Calu3 (cell line): ENCODE data around the gene TRIM47. TPM values are rescaled to one million over a fixed set of nuclear protein-coding genes. Genes with fewer than 3 reads are reported as not detected.
A peak's percentile ranks its signal among the peaks of the same experiment; 100 is the strongest.

Experiments used
- BruUV-seq: library from RNA; stranded (reverse); fragments of 400-500 nt; replicated peaks from 2 replicates; lab custom pipeline; 2021; lab: Mats Ljungman, UMichigan
- CTCF ChIA-PET: fragments of 300-600 bp; sonication (Branson Sonifier 250); formaldehyde crosslinking; loops from one replicate; lab custom pipeline; 2022; ENCODE audit warnings: antibody characterized with exemption; lab: Charles Lee
- DNase-seq: peaks from one replicate; pipeline ENCODE4 v3.0.0; 2022
- H3K27ac Mint-ChIP-seq: one replicate; pipeline ENCODE4 v1.8.0; 2022; ENCODE audit warnings: mixed read lengths; ENCODE audit not compliant: unreplicated experiment
- H3K27me3 Mint-ChIP-seq: one replicate; pipeline ENCODE4 v1.8.0; 2022; ENCODE audit warnings: mixed read lengths; ENCODE audit not compliant: unreplicated experiment
- H3K36me3 Mint-ChIP-seq: one replicate; pipeline ENCODE4 v1.8.0; 2022; ENCODE audit warnings: mild to moderate bottlenecking, moderate library complexity, mixed read lengths; ENCODE audit not compliant: insufficient read depth, unreplicated experiment
- H3K4me1 Mint-ChIP-seq: one replicate; pipeline ENCODE4 v1.8.0; 2022; ENCODE audit warnings: mild to moderate bottlenecking, low read depth, mixed read lengths; ENCODE audit not compliant: unreplicated experiment
- H3K4me3 Mint-ChIP-seq: one replicate; pipeline ENCODE4 v1.8.0; 2022; ENCODE audit warnings: mild to moderate bottlenecking, low read depth, moderate library complexity, mixed read lengths; ENCODE audit not compliant: unreplicated experiment
- H3K9me3 Mint-ChIP-seq: one replicate; pipeline ENCODE4 v1.8.0; 2022; ENCODE audit warnings: low read depth, mixed read lengths; ENCODE audit not compliant: unreplicated experiment
- intact Hi-C: fragments of 100-400 bp; cut with micrococcal nuclease; formaldehyde crosslinking; loops from one replicate; pipeline ENCODE4 v1.10.0; 2022; ENCODE audit not compliant: unreplicated experiment
- total RNA-seq: library from RNA; stranded (reverse); gene quantifications from 2 replicates; pipeline ENCODE4 v1.2.3, GENCODE V29; 2022
- TF ChIP-seq, protein P1 (sequence below): fragments of 200-600 bp; IDR thresholded peaks from one replicate; pipeline ENCODE4 v1.8.0; 2022; ENCODE audit warnings: antibody characterized with exemption; ENCODE audit not compliant: unreplicated experiment

TRIM47 gene
- total RNA-seq, 1 experiment from 2014 or later, result 54.1 TPM

DNA sequence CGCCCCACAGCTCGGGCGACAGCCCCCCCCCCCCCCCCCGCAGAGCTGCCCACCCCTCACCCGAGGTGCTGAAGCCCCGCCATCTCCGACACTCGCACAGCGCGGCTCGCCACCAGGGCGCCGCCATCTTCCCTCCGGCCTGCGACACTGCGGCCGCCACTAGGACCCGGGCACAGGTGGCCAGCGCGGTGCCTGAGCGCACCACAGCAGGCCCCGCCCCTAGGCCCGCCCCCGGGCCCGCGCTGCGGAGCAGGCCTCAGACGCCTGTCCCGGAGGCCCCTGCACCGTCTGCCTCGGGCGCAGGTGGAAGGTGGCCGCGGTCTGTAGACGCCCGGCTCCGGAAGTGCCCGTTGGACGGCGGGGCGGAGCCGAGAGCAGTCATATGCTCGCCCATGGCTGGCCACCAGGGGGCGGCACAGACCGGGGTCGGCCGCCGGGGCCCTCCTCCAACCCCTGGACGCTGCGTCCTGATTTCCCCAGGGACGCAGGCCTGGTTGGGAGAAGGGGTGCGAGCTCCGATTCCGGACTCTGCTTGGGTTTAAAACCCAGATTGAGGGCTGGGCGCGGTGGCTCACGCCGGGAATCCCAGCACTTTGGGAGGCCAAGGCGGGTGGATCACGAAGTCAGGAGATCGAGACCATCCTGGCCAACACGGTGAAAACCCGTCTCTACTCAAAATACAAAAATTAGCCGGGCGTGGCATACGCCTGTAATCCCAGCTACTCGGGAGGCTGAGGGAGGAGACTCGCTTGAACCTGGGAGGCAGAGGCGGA, 26.6 kb upstream of the TRIM47 start, which contains the start of gene MRPL38:
Gene MRPL38 (minus strand): TSS at position 136 of the 773 bp plus-strand sequence. CDS start 9 bp downstream, at position 127.
- CTCF ChIA-PET, result interaction anchor here (0.7 to 2.9 kb wide), 15 partner anchors 15 to 115 kb away, joined by 3 to 22 read pairs (median 3); partner anchors contain the start of genes ACOX1, FBF1, TEN1 and TRIM47
- Mint-ChIP-seq H3K36me3 (peaks cover 32% of the 10 kb centered on the region), H3K4me1 (no peaks in the 10 kb centered on the region), H3K9me3 (no peaks in the 10 kb centered on the region), H3K27me3 (no peaks in the 10 kb centered on the region), H3K27ac (peak within 1 kb of the TSS; percentile 71), H3K4me3 (peak within 1 kb of the TSS; percentile 97)
- intact Hi-C loops, result loop anchor here (1.0 kb wide), 1 partner anchor 100 kb away; no protein-coding TSS in a partner anchor
- no TSS peak for BruUV-seq
- TF ChIP-seq, protein P1, sequence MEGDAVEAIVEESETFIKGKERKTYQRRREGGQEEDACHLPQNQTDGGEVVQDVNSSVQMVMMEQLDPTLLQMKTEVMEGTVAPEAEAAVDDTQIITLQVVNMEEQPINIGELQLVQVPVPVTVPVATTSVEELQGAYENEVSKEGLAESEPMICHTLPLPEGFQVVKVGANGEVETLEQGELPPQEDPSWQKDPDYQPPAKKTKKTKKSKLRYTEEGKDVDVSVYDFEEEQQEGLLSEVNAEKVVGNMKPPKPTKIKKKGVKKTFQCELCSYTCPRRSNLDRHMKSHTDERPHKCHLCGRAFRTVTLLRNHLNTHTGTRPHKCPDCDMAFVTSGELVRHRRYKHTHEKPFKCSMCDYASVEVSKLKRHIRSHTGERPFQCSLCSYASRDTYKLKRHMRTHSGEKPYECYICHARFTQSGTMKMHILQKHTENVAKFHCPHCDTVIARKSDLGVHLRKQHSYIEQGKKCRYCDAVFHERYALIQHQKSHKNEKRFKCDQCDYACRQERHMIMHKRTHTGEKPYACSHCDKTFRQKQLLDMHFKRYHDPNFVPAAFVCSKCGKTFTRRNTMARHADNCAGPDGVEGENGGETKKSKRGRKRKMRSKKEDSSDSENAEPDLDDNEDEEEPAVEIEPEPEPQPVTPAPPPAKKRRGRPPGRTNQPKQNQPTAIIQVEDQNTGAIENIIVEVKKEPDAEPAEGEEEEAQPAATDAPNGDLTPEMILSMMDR, result peak; percentile 88
- peak; percentile 99 for DNase-seq

DNA sequence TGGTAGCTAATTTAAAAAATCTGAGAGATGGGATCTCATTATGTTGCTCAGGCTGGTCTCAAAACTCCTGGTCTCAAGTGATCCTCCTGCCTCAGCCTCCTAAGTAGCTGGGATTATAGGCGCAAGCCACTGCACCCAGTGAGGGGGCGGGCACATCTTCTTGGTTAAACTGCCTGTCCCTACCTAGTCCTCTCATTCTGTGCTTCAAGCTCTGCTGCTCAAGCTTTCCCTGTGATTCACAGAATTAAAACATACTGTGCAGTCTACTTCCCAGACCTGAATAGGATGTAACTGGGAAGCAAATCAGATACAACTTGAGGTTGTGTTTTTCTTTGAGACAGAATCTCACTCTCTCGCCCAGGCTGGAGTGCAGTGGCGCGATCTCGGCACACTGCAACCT, 24.0 kb upstream of the TRIM47 start:
- intact Hi-C loops, result no loop called here
- Mint-ChIP-seq H3K4me1 (no peaks in the 10 kb centered on the region), H3K36me3 (peaks cover 38% of the 10 kb centered on the region), H3K4me3 (no peak overlapping the region), H3K27ac (no peak overlapping the region), H3K27me3 (no peaks in the 10 kb centered on the region), H3K9me3 (no peaks in the 10 kb centered on the region)
- BruUV-seq, result no TSS peak
- CTCF ChIA-PET, result no interaction called here
- DNase-seq, result no peak
- TF ChIP-seq, protein P1, result no peak

DNA sequence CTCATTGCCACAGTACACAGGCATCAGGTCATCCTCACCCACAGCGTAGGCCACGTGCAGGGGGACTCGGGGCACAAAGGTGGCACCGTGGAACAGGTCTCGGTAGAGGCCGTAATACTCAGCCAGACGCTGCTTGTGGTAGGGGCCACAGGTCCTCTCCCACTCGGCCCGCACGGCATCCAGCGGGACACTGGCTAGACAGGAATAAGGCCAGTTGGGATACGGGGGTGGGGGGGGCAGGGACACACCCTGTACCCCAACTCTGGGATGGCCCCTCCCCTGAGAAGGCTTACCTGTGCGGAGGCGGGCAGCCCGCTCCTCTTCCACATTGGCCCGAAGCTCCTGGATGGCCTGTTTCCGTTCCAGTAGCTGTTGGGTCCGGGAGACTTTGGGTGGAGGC, 23.3 kb upstream of the TRIM47 start:
- DNase-seq, result no peak
- no TSS peak for BruUV-seq
- Mint-ChIP-seq H3K27me3 (no peaks in the 10 kb centered on the region), H3K36me3 (peaks cover 45% of the 10 kb centered on the region), H3K4me3 (no peak overlapping the region), H3K4me1 (no peaks in the 10 kb centered on the region), H3K9me3 (no peaks in the 10 kb centered on the region), H3K27ac (no peak overlapping the region)
- CTCF ChIA-PET, result interaction anchor here (0.6 kb wide), 1 partner anchor 16 kb away, joined by 7 read pairs; no protein-coding TSS in a partner anchor
- TF ChIP-seq, protein P1, result no peak
- intact Hi-C loops, result no loop called here

DNA sequence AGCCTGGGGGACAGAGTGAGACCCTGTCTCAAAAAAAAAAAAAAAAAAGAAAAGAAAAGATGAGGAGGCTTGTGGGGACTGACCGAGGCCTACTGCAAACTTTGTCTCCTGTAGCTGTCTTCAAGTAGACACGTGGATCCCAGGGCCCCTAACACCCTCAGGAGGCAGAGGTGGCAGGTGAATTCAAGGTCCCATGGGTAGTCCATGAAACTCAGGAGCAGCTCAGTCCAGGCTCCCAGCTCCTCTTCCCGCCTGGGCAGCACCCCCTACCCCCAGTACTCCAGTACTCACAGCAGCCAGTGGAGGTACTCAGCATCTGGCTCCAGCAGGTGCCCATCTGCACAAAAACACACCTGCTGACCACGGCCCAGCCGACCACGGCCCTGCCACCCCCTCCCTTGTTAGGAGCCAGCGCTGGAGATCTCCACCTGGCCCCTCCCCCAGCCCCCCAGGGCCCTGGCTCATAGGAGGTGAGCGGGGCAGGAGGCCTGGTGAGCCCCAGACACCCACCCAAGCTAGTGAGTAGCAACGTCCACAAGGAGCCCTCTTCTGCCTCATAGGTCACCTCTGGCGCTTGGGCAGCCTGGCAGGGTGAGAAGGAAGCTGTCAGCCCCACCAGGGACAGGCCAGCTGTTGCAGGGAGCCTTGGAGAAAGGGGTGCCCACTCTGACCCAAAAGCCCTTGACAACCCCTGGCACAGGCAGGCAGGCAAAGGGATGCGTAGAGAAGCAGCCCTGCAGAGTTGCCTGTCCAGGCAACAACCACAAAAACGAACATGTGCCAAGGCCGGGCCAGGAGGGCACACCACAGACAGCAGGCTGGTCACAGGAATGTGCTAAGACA, 22.5 kb upstream of the TRIM47 start:
- Mint-ChIP-seq H3K27ac (no peak overlapping the region), H3K36me3 (peaks cover 52% of the 10 kb centered on the region), H3K27me3 (no peaks in the 10 kb centered on the region), H3K4me1 (no peaks in the 10 kb centered on the region), H3K9me3 (no peaks in the 10 kb centered on the region), H3K4me3 (no peak overlapping the region)
- CTCF ChIA-PET, result interaction anchor here (0.6 kb wide), 1 partner anchor 15 kb away, joined by 7 read pairs; no protein-coding TSS in a partner anchor
- BruUV-seq, result no TSS peak
- DNase-seq, result no peak
- TF ChIP-seq, protein P1, result no peak
- intact Hi-C loops, result no loop called here
